GM23338 (cell line): ENCODE results near the gene TRAPPC2B. TPM values are rescaled to one million over a fixed set of nuclear protein-coding genes. Genes with fewer than 3 reads are reported as not detected.

Source experiments
- ATAC-seq: fragments of 200-7000 bp; cut with Tn5 transposase; 3 replicates; pipeline ENCODE4 v1.9.1; 2020
- DNase-seq: peaks from one replicate; pipeline ENCODE4 v3.0.0-alpha.2; 2015; ENCODE audit warnings: low spot score
- H2AFZ ChIP-seq: fragments of 200-600 bp; sonication (generic); 2 replicates; pipeline ENCODE4 v1.8.0; 2016; ENCODE audit warnings: antibody characterized with exemption, mild to moderate bottlenecking, moderate library complexity
- H3F3A ChIP-seq: fragments of 200-600 bp; sonication (generic); replicated peaks from 2 replicates; pipeline ENCODE4 v1.8.0; 2017; ENCODE audit warnings: antibody characterized with exemption, mixed run types, low read depth
- H3K27ac ChIP-seq: fragments of 200-600 bp; sonication (generic); 2 replicates; pipeline ENCODE4 v1.6.1; 2016; ENCODE audit warnings: low read depth
- H3K27me3 ChIP-seq: fragments of 200-600 bp; sonication (generic); 2 replicates; pipeline ENCODE4 v1.8.0; 2016; ENCODE audit warnings: mild to moderate bottlenecking, mixed run types, moderate library complexity; ENCODE audit not compliant: insufficient read depth
- H3K36me3 ChIP-seq: fragments of 200-600 bp; sonication (generic); 2 replicates; pipeline ENCODE4 v1.8.0; 2016; ENCODE audit warnings: mild to moderate bottlenecking; ENCODE audit not compliant: insufficient read depth
- H3K4me1 ChIP-seq: fragments of 200-600 bp; sonication (generic); 2 replicates; pipeline ENCODE4 v1.8.0; 2016; ENCODE audit warnings: mild to moderate bottlenecking, moderate library complexity; ENCODE audit not compliant: insufficient read depth
- H3K4me2 ChIP-seq: fragments of 200-600 bp; sonication (generic); 2 replicates; pipeline ENCODE4 v1.7.1; 2017; ENCODE audit warnings: mixed run types
- H3K4me3 ChIP-seq: fragments of 200-600 bp; sonication (generic); 2 replicates; pipeline ENCODE4 v1.6.1; 2016; ENCODE audit warnings: mixed run types
- H3K79me2 ChIP-seq: fragments of 200-600 bp; sonication (generic); replicated peaks from 2 replicates; pipeline ENCODE4 v1.8.0; 2017; ENCODE audit warnings: mild to moderate bottlenecking; ENCODE audit not compliant: insufficient read depth
- H3K9me2 ChIP-seq: fragments of 200-600 bp; sonication (generic); 2 replicates; pipeline ENCODE4 v1.8.0; 2017; ENCODE audit not compliant: insufficient read depth
- H4K20me1 ChIP-seq: fragments of 200-600 bp; sonication (generic); replicated peaks from 2 replicates; pipeline ENCODE4 v1.8.0; 2017; ENCODE audit warnings: mild to moderate bottlenecking; ENCODE audit not compliant: insufficient read depth
- H3K27ac Mint-ChIP-seq: 2 replicates; pipeline ENCODE4 v1.8.0; 2020; ENCODE audit warnings: inconsistent platforms, mild to moderate bottlenecking, moderate library complexity, mixed read lengths
- H3K27me3 Mint-ChIP-seq: 3 replicates; pipeline ENCODE4 v1.8.0; 2022; ENCODE audit warnings: low read depth, mild to moderate bottlenecking, moderate library complexity, mixed read lengths, inconsistent platforms; ENCODE audit not compliant: insufficient read depth, poor library complexity
- H3K36me3 Mint-ChIP-seq: 3 replicates; pipeline ENCODE4 v1.8.0; 2021; ENCODE audit warnings: low read depth, mild to moderate bottlenecking, inconsistent platforms, moderate library complexity, mixed read lengths
- H3K4me1 Mint-ChIP-seq: 3 replicates; pipeline ENCODE4 v1.8.0; 2020; ENCODE audit warnings: mild to moderate bottlenecking, inconsistent platforms, mixed read lengths
- H3K4me3 Mint-ChIP-seq: 3 replicates; pipeline ENCODE4 v1.8.0; 2021; ENCODE audit warnings: moderate library complexity, mild to moderate bottlenecking, inconsistent platforms, mixed read lengths
- H3K9me3 Mint-ChIP-seq: 3 replicates; pipeline ENCODE4 v1.8.0; 2020; ENCODE audit warnings: moderate library complexity, mild to moderate bottlenecking, inconsistent platforms, mixed read lengths
- CREB1 ChIP-seq: fragments of 250-450 bp; sonication (Bioruptor Pico); IDR thresholded peaks from 2 replicates; pipeline ENCODE4 v1.5.0; 2020; ENCODE audit warnings: low read depth, mild to moderate bottlenecking, moderate library complexity
- ETS1 ChIP-seq: IDR thresholded peaks from 2 replicates; pipeline ENCODE4 v1.6.1; 2016; ENCODE audit warnings: antibody characterized with exemption
- EZH2 ChIP-seq: fragments of 200-600 bp; sonication (generic); IDR thresholded peaks from one replicate; pipeline ENCODE4 v1.8.0; 2017; ENCODE audit warnings: antibody characterized with exemption, mild to moderate bottlenecking, low read depth; ENCODE audit not compliant: unreplicated experiment
- EZH2phosphoT487 ChIP-seq: fragments of 200-600 bp; sonication (generic); IDR thresholded peaks from one replicate; pipeline ENCODE4 v1.8.1; 2018; ENCODE audit warnings: antibody characterized with exemption; ENCODE audit not compliant: unreplicated experiment
- JUNB ChIP-seq: IDR thresholded peaks from one replicate; pipeline ENCODE4 v1.6.1; 2016; ENCODE audit warnings: antibody characterized with exemption; ENCODE audit not compliant: unreplicated experiment
- NANOG ChIP-seq: IDR thresholded peaks from 2 replicates; pipeline ENCODE4 v1.6.1; 2016; ENCODE audit warnings: antibody characterized with exemption, borderline replicate concordance
- POLR2AphosphoS5 ChIP-seq: IDR thresholded peaks from 2 replicates; pipeline ENCODE4 v1.6.1; 2016; ENCODE audit warnings: antibody characterized with exemption, low read depth
- STAT1 ChIP-seq: IDR thresholded peaks from one replicate; pipeline ENCODE4 v1.6.1; 2016; ENCODE audit warnings: antibody characterized with exemption; ENCODE audit not compliant: unreplicated experiment
- ZNF331 ChIP-seq: fragments of 250-450 bp; sonication (Bioruptor Pico); IDR thresholded peaks from 2 replicates; pipeline ENCODE4 v1.5.0; 2020; ENCODE audit warnings: low read depth, mild to moderate bottlenecking, moderate library complexity
- ZNF462 ChIP-seq: fragments of 250-450 bp; sonication (Bioruptor Pico); IDR thresholded peaks from 2 replicates; pipeline ENCODE4 v1.5.0; 2020; ENCODE audit warnings: mild to moderate bottlenecking, moderate library complexity
- polyA plus RNA-seq: library from polyadenylated mRNA; unstranded; fragments of >200 nt; fragmentation: Nextera tagmentation; extraction: Ambion mirVana; gene quantifications from 2 replicates; pipeline ENCODE4 v1.2.1, GENCODE V29; 2016
- total RNA-seq: library from RNA; depleted of rRNA; stranded (reverse); fragments of >200 nt; shearing (Covaris generic); gene quantifications from 2 replicates; pipeline ENCODE4 v1.2.3, GENCODE V29; 2014
- TF ChIP-seq, protein P1 (sequence below), 2 experiments: fragments of 200-600 bp in 1 of 2; sonication (generic) in 1 of 2; conservative IDR thresholded peaks; 2 replicates each; pipeline versions ENCODE4 v1.5.1 to v1.6.1; 2016 to 2017; ENCODE audit warnings: antibody characterized with exemption in 2 of 2, low read depth in 2 of 2, mild to moderate bottlenecking in 2 of 2, moderate library complexity in 1 of 2
- TF ChIP-seq, protein P2 (sequence below): IDR thresholded peaks from one replicate; pipeline ENCODE4 v1.6.1; 2018; ENCODE audit warnings: antibody characterized with exemption; ENCODE audit not compliant: unreplicated experiment

Gene TRAPPC2B
- total and polyA plus RNA-seq, 2 experiments from 2014 or later, result 17.1 to 55.2 TPM

- TF ChIP-seq STAT1 (no peak), ETS1 (no peak), POLR2AphosphoS5 (no peak), JUNB (no peak), ZNF331 (CRISPR knock-in tag) (no peak), EZH2phosphoT487 (no peak), CREB1 (CRISPR knock-in tag) (no peak), NANOG (no peak), EZH2 (no peak)
- TF ChIP-seq, protein P1, sequence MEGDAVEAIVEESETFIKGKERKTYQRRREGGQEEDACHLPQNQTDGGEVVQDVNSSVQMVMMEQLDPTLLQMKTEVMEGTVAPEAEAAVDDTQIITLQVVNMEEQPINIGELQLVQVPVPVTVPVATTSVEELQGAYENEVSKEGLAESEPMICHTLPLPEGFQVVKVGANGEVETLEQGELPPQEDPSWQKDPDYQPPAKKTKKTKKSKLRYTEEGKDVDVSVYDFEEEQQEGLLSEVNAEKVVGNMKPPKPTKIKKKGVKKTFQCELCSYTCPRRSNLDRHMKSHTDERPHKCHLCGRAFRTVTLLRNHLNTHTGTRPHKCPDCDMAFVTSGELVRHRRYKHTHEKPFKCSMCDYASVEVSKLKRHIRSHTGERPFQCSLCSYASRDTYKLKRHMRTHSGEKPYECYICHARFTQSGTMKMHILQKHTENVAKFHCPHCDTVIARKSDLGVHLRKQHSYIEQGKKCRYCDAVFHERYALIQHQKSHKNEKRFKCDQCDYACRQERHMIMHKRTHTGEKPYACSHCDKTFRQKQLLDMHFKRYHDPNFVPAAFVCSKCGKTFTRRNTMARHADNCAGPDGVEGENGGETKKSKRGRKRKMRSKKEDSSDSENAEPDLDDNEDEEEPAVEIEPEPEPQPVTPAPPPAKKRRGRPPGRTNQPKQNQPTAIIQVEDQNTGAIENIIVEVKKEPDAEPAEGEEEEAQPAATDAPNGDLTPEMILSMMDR (conservative IDR thresholded peaks at IDR 0.05; ENCODE audit: low read depth in 2 of 2), result no peak
Measured at GRCh38 chr19:57359300-57359699, 4.1 kb upstream of the TRAPPC2B start (continued).

GRCh38 chr19:57362419-57362818, 932 bp upstream of the TRAPPC2B start:
- Histone ChIP-seq H3K4me1 (no peaks in the 10 kb centered on the region), H2AFZ (peak overlapping the region; percentile 19; the same call in 1 of the 2 replicates), H3K27me3 (no peaks in the 10 kb centered on the region), H3K27ac (peak overlapping the region; percentile 63), H3K4me3 (peak overlapping the region; percentile 51), H3K9me2 (no peaks in the 10 kb centered on the region), H3F3A (no peaks in the 10 kb centered on the region), H3K4me2 (peak overlapping the region; percentile 73), H4K20me1 (no peaks in the 10 kb centered on the region), H3K36me3 (no peaks in the 10 kb centered on the region), H3K79me2 (peaks cover 16% of the 10 kb centered on the region)
- Mint-ChIP-seq H3K4me1 (peaks cover 7% of the 10 kb centered on the region), H3K4me3 (peak overlapping the region; percentile 98), H3K27ac (peak overlapping the region; percentile 97; the same call in 1 of the 2 replicates), H3K27me3 (peaks cover 3% of the 10 kb centered on the region), H3K9me3 (no peaks in the 10 kb centered on the region), H3K36me3 (peaks cover 8% of the 10 kb centered on the region; the same call in 2 of the 3 replicates)
- DNase-seq, result no peak
- ATAC-seq, result no peak
- TF ChIP-seq POLR2AphosphoS5, result no peak
- TF ChIP-seq STAT1, result no peak
- no peak for TF ChIP-seq EZH2phosphoT487
- no peak for TF ChIP-seq NANOG
- TF ChIP-seq, protein P2, sequence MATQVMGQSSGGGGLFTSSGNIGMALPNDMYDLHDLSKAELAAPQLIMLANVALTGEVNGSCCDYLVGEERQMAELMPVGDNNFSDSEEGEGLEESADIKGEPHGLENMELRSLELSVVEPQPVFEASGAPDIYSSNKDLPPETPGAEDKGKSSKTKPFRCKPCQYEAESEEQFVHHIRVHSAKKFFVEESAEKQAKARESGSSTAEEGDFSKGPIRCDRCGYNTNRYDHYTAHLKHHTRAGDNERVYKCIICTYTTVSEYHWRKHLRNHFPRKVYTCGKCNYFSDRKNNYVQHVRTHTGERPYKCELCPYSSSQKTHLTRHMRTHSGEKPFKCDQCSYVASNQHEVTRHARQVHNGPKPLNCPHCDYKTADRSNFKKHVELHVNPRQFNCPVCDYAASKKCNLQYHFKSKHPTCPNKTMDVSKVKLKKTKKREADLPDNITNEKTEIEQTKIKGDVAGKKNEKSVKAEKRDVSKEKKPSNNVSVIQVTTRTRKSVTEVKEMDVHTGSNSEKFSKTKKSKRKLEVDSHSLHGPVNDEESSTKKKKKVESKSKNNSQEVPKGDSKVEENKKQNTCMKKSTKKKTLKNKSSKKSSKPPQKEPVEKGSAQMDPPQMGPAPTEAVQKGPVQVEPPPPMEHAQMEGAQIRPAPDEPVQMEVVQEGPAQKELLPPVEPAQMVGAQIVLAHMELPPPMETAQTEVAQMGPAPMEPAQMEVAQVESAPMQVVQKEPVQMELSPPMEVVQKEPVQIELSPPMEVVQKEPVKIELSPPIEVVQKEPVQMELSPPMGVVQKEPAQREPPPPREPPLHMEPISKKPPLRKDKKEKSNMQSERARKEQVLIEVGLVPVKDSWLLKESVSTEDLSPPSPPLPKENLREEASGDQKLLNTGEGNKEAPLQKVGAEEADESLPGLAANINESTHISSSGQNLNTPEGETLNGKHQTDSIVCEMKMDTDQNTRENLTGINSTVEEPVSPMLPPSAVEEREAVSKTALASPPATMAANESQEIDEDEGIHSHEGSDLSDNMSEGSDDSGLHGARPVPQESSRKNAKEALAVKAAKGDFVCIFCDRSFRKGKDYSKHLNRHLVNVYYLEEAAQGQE, result no peak
- TF ChIP-seq CREB1 (CRISPR knock-in tag), result no peak
- TF ChIP-seq ZNF462 (CRISPR knock-in tag), result no peak
